Skin of body (tissue), 2 donors: ENCODE measurements around the gene AHCYL2. TPM values are rescaled to one million over a fixed set of nuclear protein-coding genes. Genes with fewer than 3 reads are reported as not detected.
"Not testable (repeated sequence)": the region's sequence is repeated elsewhere in the genome, so short reads cannot be mapped to it uniquely, and the experiment has no call there.

Experiments
- DNase-seq: peaks from one replicate; lab custom pipeline; 2025; lab: John Stamatoyannopoulos, UW
- total RNA-seq: library from RNA; depleted of rRNA; stranded (reverse); fragments of >200 nt; gene quantifications from one replicate; pipeline ENCODE4 v1.2.3, GENCODE V29; 2014

Gene AHCYL2
- total RNA-seq, 1 donor from 2014 or later, result 19.4 TPM

GRCh38 chr7:129376778-129377700, 152.2 kb downstream of the AHCYL2 start:
- no peak for DNase-seq

DNA sequence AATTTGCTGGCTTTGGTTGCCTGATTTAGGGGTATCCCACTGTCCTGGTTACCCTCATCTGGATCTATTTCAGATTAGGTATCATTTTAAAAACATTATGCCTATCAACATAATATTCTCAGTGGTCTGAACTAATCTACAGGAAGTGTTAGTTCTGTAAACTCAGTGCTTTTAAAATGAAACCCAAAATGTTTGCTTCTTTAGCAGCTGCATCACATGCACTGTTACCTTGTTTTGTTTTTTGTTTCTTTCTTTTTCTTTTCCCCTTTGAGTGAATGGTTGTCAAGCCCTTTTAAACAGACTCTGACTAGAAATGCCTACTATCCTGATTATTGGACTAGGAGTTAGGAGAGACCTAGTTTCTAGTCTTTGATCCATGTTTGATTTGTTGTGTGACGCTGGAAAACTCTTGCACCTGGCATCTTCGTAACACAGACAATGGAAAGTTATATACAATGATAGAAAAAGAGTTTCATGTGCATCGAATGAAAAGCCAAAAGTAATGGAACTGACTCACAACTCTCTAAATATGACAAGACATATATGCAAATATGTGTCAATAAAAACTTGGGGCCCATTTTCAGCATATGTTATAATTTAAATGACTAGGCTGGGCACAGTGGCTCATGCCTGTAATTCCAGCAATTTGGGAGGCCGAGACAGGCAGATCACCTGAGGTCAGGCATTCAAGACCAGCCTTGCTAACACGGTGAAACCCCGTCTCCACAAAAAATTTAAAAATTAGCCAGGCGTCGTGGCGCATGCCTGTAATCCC, 157.1 kb downstream of the AHCYL2 start:
- DNase-seq, result no peak

- DNase-seq, result no peak
Observed at GRCh38 chr7:129383542-129384132, 158.8 kb downstream of the AHCYL2 start.

DNA sequence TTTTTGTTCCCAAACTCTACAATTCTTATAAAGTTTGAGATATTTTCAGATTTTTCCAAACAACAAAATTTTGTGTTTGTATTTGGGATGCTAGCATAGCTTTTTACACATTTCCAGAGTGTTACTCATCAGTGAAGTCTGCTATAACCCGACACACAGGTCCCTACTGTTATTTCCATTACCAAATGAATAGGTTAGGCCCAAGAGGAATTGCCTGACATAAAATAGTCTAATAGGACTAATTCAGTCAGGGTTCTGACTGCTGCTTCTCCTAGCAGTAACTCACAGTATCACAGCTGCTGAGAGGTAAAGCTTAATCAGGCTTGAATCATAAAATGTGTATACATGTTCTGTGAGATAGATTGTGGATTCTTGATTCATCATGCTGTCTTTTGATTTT, 160.3 kb downstream of the AHCYL2 start:
- DNase-seq, result no peak

GRCh38 chr7:129385598-129385997, 160.8 kb downstream of the AHCYL2 start:
- DNase-seq, result no peak

GRCh38 chr7:129386506-129386905, 161.7 kb downstream of the AHCYL2 start:
- no peak for DNase-seq

DNA sequence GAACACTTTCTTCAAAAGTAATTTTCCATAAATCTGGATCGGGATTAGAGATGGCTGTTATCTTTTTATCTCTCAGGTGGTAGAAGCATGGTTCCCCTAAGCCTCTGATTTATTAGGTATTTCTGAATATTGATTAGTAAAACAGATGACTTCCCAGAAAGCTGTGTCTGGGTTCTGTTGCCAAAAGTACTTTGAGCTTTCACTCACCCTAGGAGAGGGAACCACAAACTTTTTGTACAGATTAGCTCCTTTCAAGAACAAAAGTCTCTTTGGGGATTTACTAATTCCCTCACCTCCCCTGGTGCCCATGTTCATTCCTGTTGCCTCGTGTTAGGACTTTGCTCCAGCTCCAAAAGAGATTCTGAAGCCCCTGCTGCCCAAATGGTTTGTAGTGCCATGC, 162.7 kb downstream of the AHCYL2 start:
- no peak for DNase-seq

- DNase-seq, result no peak
Observed at GRCh38 chr7:129388333-129389098, 163.7 kb downstream of the AHCYL2 start.

- no peak for DNase-seq
Observed at GRCh38 chr7:129389829-129390228, 165.0 kb downstream of the AHCYL2 start.

- no peak for DNase-seq
Observed at GRCh38 chr7:129390314-129390713, 165.5 kb downstream of the AHCYL2 start.

DNA sequence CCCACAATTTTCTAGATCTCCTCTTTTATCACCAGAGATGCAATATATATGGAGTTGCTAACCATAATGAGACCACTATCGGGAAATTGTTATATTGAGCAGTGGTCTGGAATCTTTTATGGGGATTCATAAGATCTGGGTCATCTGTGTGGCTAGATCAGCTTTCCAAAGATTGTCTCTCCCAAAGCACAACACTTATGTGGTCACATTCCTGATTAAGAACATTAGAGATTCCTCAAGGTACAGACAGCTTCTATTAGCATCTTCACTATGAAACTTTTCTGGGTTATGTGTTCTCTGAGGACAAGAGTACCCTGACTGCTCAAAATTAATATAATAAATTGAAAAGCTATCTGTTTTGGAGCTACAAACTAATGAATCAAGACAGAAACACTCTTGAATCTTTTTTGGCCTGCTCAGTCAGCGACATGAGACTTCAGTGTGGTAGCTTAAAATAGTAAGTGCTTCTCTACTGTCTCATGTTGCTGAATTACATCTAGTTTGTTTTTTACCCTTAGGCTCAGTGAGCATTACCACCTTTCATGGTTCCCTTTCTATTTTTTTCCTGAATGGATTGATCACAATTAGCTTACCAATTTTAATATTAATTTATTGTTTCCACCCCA, 166.8 kb downstream of the AHCYL2 start:
- no peak for DNase-seq

- DNase-seq, result no peak
Observed at GRCh38 chr7:129393255-129393654, 168.4 kb downstream of the AHCYL2 start.

DNA sequence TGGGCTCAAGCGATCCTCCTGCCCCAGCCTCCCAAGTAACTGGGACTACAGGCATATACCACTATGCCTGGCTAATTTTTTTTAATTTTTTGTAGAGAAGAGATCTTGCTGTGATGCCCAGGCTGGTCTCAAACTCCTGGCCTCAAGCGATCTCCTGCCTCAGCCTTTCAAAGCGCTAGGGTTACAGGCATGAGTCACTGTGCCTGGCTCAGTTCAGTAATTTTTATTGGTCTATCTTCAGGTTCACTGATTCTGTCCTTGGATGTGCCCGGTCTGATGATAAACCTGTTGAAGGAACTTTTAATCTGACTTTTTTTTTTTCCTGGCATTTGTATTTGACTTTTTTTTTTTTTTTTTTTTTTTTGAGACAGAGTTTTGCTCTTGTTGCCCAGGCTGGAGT, 169.3 kb downstream of the AHCYL2 start:
- no peak for DNase-seq

DNA sequence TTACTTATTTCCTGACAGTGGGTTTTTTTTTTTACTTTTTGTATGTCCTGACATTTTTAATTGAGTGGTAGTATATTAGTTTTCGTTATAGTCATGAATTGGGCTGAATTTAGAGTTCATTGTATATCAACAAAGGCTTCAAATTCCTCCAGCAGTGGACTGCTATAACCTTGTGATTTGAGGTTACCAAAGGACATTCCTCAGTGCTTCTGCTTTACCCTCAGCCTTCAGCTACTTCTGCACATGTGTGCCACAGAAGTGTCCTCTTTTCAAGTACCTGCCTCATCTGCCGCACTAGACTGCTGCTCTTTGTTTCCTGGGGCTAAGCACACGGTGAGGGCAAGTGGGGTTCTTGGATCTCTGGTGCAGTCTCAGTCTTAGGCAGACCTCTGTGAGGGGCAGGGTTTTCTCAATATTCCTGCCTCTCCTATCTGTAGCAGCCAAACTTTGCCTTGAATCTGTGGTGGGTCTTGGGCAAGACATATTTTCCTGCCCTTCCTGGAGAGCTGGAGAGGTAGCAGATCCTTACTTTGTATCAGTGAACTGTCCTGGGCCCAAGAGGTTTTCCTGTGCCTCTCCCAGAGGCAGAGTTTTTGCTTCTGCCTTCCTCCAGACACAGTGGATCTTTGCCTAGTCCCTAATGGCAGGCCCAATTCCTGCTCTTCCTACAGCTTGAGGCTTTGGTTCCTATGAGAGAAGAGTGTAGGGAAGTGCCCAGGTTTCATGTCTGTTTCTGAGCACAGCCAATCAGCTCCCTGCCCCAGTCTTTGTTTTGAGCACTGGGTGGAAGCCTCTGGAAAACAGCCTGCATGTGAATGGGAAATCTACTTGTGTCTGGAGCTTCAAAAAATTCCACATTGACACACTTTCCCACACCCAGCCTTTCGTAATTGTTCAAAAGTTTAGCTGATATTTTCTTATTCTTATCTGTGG, 170.4 kb downstream of the AHCYL2 start:
- DNase-seq, result no peak

DNA sequence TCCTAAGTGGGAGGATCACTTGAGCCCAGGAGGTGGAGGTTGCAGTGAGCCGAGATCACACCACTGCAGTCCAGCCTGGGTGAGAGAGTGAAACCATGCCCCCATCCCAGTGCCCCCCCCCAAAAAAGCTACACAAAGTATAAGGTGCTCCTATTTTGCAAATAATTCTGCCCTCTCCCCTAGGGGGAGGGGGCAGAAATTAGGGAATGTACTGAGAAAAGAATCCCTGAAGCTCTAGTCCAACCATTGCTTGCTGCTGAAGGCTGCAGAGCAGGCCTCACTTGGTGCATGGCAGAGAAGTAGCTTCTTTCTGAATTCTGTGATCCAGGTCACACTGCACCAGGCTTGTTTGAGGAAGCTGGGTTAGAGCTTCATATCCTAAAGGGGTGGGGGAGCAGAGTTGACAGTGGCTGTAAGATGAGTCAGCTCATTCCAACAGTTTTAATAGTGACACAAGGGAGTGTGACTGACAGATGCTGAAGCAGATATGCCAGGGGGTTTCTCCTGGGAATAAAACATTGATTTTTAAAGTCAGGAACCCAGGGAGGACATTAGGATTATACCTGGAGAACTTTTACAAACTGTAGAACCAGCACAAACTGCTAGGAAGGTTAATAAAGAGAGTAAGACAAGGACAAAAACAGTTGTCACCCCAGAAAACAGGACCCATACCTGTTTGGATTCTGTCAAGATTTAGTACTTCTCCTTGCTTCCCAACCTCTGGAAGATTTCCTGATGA, 176.6 kb downstream of the AHCYL2 start:
- DNase-seq, result no peak

GRCh38 chr7:129401967-129402860, 177.4 kb downstream of the AHCYL2 start:
- DNase-seq, result no peak

- DNase-seq, result no peak
Observed at GRCh38 chr7:129405527-129405926, 180.7 kb downstream of the AHCYL2 start.

DNA sequence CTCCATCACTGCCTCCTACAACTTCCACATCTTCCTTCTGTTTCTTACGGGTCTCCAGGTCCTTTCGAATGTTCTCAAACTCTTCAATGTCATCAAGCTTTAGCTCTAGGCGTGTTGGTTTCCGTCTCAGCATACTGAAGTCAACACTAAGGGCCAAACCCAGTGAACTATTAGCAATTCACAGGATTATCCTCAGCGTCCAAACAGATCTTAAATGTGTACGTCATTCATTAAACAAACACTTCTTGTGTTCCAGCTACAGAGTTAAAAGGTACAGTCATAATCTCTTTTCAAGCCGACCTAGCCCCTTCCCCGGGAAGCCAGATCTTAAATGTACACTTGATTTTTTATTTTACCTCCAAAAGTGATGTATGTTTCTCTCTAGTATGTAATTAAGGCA, 185.4 kb downstream of the AHCYL2 start:
- not testable (repeated sequence) for DNase-seq
